ENCODE results near the gene RBFOX2.
"Not testable (repeated sequence)": the region's sequence is repeated elsewhere in the genome, so short reads cannot be mapped to it uniquely, and the experiment has no call there.

RBFOX2 gene

GRCh38 chr22:36028646-36029405 is at the start of gene RBFOX2:
RBFOX2 (minus strand) TSS chr22:36028824; CDS start chr22:36028425, 399 bp downstream.
- peak; percentile 89 for DNase-seq

GRCh38 chr22:36077271-36077670 is 48.6 kb upstream of the RBFOX2 start:
- no peak for DNase-seq

GRCh38 chr22:36075724-36076123 is 47.1 kb upstream of the RBFOX2 start:
- no peak for DNase-seq

GRCh38 chr22:36075230-36075629 is 46.6 kb upstream of the RBFOX2 start:
- DNase-seq = no peak

GRCh38 chr22:36073476-36073875 is 44.9 kb upstream of the RBFOX2 start:
- no peak for DNase-seq

GRCh38 chr22:36070645-36071044 is 42.0 kb upstream of the RBFOX2 start:
- not testable (repeated sequence) for DNase-seq

GRCh38 chr22:36069368-36069767 is 40.7 kb upstream of the RBFOX2 start:
- no peak for DNase-seq

- no peak for DNase-seq
Measured at GRCh38 chr22:36068776-36069344, 40.2 kb upstream of the RBFOX2 start.

- no peak for DNase-seq
Measured at GRCh38 chr22:36067235-36067558, 38.6 kb upstream of the RBFOX2 start.

- peak; percentile 90 for DNase-seq
Measured at GRCh38 chr22:36065775-36066544, 37.3 kb upstream of the RBFOX2 start.

- no peak for DNase-seq
Measured at GRCh38 chr22:36065462-36065774, 36.8 kb upstream of the RBFOX2 start.

GRCh38 chr22:36064358-36064757 is 35.7 kb upstream of the RBFOX2 start:
- DNase-seq = no peak

- DNase-seq = no peak
Measured at GRCh38 chr22:36056980-36057379, 28.4 kb upstream of the RBFOX2 start.

- no peak for DNase-seq
Measured at GRCh38 chr22:36055376-36056295, 27.0 kb upstream of the RBFOX2 start.

- DNase-seq = not testable (repeated sequence)
Measured at GRCh38 chr22:36054446-36054845, 25.8 kb upstream of the RBFOX2 start.

GRCh38 chr22:36053242-36054147 is 24.9 kb upstream of the RBFOX2 start:
- DNase-seq = no peak

- no peak for DNase-seq
Measured at GRCh38 chr22:36052505-36052941, 23.9 kb upstream of the RBFOX2 start.

GRCh38 chr22:36049678-36049997 is 21.0 kb upstream of the RBFOX2 start:
- no peak for DNase-seq

- no peak for DNase-seq
Measured at GRCh38 chr22:36048911-36049677, 20.5 kb upstream of the RBFOX2 start.

- not testable (repeated sequence) for DNase-seq
Measured at GRCh38 chr22:36044517-36044916, 15.9 kb upstream of the RBFOX2 start.

GRCh38 chr22:36042240-36042639 is 13.6 kb upstream of the RBFOX2 start:
- no peak for DNase-seq

Data from activated CD8-positive, alpha-beta memory T cell treated with anti-CD3 and anti-CD28 coated beads for 24 hours (primary cell).